ENCODE measurements around the gene ANGPTL8.

The ANGPTL8 gene

DNA sequence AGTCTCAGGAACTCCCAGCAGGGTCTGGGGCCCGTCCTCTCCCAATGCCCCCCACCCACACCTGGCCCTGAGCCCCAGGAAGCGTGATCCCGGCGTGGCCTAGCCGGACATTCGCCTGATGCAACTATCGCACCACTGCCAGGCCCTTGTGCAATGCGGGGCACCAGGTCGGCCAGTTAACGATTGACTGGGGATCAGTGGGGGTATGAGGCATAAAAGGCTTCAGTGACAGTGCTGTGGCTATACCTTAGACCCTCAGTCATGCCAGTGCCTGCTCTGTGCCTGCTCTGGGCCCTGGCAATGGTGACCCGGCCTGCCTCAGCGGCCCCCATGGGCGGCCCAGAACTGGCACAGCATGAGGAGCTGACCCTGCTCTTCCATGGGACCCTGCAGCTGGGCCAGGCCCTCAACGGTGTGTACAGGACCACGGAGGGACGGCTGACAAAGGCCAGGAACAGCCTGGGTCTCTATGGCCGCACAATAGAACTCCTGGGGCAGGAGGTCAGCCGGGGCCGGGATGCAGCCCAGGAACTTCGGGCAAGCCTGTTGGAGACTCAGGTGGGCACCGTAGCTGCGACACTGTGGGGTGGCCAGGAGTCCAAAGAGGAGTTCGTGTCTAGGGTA, at the start of gene ANGPTL8:
Gene ANGPTL8, plus strand, starts transcription at position 243 of the 624 bp plus-strand sequence. Its CDS starts 19 bp downstream, at position 262.
- DNase-seq (ENCODE audit: low read depth, low spot score): no peak

GRCh38 chr19:11190501-11190900, 48.9 kb upstream of the ANGPTL8 start:
- no peak for DNase-seq (ENCODE audit: low read depth, low spot score)

- DNase-seq (ENCODE audit: low read depth, low spot score): no peak
These were observed 48.1 kb upstream of the ANGPTL8 start for GRCh38 chr19:11191273-11191755.

GRCh38 chr19:11191934-11192333, 47.5 kb upstream of the ANGPTL8 start:
- no peak for DNase-seq (ENCODE audit: low read depth, low spot score)

- DNase-seq (ENCODE audit: low read depth, low spot score): no peak
These were observed 46.2 kb upstream of the ANGPTL8 start for GRCh38 chr19:11192957-11193939.

DNA sequence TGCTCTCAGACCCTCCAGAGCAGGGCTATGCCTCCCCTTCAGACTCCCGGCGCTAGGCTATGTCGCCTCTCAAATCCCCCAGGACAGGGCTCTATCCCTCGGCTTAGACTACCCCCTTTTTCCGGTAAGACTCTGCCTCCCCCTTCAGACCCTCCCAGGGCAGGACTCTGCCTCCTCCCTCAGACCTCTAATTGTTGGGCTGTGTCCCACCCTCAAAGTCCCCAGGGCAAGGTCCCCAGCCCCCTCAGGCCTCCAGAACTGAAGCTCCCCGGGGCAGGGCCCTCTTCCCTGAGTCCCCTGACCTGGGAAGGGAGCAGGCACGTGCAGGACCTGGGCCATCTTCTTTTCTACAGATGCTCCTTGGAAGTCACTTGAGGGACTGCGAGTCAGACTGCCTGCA, 45.2 kb upstream of the ANGPTL8 start:
- no peak for DNase-seq (ENCODE audit: low read depth, low spot score)

GRCh38 chr19:11194656-11195558, 44.5 kb upstream of the ANGPTL8 start:
- no peak for DNase-seq (ENCODE audit: low read depth, low spot score)

DNA sequence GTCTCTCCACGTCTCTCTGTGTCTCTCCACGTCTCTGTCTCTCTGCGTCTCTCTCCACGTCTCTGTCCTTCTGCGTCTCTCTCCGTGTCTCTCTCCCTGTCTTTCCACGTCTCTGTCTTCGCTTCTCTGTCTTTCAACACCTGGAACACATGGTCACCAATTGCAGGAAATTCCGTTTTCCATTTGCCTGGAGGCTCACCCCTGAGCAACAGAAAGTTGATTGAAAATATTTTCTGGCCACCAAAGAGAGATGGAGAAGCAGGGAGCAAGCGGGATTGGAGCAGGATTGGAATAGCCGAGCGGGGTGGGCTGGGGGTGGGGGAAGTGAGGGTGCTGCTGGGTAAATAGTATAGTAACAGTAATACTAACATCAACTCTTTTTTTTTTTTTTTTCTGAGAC, 43.7 kb upstream of the ANGPTL8 start:
- no peak for DNase-seq (ENCODE audit: low read depth, low spot score)

DNA sequence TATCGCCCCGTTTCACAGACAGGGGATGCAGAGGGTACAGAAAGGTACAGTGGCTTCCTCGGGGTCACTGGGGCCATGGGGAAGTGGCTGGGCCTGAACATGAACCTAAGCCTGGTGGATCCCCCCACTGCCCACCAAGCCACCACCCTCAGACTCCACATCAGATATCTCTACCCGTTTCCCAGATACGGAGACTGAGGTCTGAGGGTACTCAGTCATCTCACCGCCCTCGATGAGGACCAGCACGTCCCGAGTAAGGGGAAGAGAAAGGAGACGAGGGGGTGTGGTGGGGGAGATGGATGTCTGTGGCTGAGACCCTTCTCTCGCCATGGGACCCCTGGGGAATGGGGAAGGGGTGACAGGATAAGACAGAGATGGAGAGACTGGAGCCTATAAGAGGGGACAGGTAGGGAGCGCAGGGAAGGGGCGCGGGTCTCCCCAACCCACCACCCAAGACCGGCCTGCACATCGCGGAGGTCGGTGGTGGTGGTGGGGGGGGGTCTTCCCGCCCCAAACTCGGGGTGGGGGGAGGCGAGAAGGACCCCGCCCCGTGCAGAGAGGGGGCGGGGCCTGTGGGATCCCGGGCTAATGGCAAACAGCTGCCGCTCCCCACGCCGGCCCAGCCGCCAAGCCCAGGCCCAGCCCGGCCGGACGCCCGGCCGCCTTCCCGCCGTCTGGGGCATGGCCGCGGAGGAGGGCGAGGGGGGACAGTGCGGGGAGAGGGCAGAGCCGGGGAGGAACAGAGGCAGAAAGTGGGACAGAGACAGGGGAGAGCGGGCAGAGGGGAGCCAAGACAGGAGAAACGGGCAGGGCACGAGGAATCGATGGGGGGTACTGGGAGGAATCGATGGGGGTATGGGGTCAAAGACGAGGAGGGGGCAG, 42.8 kb upstream of the ANGPTL8 start:
- DNase-seq (ENCODE audit: low read depth, low spot score): peak; percentile 63

DNA sequence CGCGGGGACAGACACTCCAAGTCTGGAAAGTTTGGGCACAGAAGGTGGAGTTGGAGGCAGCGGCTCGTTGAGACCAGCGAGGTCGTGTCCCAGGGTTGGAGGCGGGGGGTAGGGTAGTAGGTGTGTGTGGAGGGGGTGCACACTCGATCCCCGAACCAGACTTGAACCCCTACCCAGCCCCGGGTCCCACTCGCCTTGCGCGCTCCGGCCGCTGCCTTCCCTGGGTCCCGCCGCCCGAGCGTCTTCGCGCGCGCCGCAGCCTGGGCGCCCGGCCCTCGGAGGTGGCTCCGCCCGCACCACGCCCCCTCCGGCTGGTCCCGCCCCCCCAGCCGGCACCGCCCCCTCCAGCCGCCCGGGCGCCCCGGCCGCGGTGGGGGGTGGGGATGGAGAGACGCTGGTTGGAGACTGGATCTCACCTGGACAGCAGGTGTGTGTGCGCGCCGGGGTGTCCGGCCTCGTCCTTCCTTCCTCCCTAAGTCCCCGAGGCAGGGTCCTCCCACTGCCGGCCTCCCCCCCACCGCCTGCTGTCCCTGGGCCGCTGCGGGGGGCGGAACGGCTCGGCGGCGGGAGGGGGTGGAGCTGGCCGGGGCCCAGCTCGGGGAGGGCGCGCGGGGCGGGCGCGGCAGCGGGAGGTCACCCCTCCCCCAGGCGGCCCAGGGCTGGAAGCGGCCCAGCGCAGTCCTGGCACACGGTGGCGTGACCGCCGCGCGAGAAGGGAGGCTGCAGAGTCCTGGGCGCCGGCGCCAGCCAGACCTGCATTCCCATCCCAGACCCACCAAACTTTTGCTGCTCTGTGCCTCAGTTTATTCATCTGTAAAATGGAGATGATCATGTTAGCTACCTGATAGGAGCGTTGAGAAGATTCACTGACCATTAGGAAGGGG, 41.9 kb upstream of the ANGPTL8 start, which contains the start of gene KANK2:
Gene KANK2, minus strand, starts transcription at position 255 of the 884 bp plus-strand sequence. CDS start 3,034 bp downstream, outside the sequence.
- DNase-seq (ENCODE audit: low read depth, low spot score): peak; percentile 93

DNA sequence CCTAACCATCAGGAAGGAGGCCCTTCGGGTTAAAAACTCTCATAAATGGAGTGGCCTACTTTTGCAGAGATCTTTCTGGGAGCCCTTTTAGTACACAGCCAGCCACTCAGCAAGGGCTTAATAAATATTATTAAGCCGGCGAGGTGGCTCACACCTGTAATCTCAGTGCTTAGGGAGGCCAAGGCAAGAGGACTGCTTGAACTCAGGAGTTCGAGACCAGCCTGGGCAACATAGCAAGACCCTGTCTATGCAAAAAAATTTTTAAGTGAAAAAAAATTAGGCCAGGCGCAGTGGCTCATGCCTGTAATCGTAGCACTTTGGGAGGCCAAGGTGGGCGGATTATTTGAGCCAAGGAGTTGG, 41.3 kb upstream of the ANGPTL8 start:
- DNase-seq (ENCODE audit: low read depth, low spot score): no peak

DNA sequence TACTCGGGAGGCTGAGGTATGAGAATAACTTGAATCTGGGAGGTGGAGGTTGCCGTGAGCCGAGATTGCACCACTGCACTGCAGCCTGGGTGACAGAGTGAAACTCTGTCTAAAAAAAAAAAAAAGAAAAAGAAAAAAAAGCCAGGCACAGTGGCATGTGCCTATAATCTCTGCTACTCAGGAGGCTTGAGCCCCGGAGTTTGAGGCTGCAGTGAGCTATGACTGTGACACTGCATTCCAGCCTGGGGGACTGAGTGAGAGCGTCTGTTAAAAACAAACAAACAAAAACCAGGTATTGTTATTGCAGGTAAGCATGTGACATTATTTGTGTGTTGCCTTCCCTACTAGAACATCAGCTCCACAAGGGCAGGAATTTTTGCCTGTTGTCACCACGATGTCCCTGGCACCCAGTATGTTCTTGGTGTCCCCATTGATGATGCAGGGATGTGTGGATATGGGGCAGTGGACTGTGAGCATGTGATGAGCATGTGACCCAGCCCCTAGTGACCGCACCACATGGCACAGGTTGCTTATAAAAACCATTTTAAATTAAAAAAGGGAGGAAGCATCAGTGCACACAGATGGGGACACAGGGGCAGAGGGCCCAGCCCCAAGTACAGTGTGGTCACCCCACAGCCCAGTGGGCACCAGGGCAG, 40.5 kb upstream of the ANGPTL8 start:
- DNase-seq (ENCODE audit: low read depth, low spot score): no peak

- DNase-seq (ENCODE audit: low read depth, low spot score): no peak
These were observed 39.9 kb upstream of the ANGPTL8 start for GRCh38 chr19:11199517-11199916.

- no peak for DNase-seq (ENCODE audit: low read depth, low spot score)
These were observed 39.3 kb upstream of the ANGPTL8 start for GRCh38 chr19:11200015-11200574.

GRCh38 chr19:11200931-11201330, 38.5 kb upstream of the ANGPTL8 start:
- no peak for DNase-seq (ENCODE audit: low read depth, low spot score)

- DNase-seq (ENCODE audit: low read depth, low spot score): no peak
These were observed 37.6 kb upstream of the ANGPTL8 start for GRCh38 chr19:11201791-11202190.

- DNase-seq (ENCODE audit: low read depth, low spot score): no peak
These were observed 36.8 kb upstream of the ANGPTL8 start for GRCh38 chr19:11202488-11203193.
